Measurements from ENCODE around the gene HOXD4. TPM values are rescaled to one million over a fixed set of nuclear protein-coding genes. Genes with fewer than 3 reads are reported as not detected.

Gene HOXD4
- under 1 TPM in 8 of 10 donors, not detected in 2; 0.21 to 0.69 (median 0.40) TPM for total RNA-seq
- polyA plus RNA-seq = 1 to 10 TPM in 1 of 2 donors, under 1 TPM in 1; 0.13 to 1.6 TPM
- long read RNA-seq, donor 1 = 0 reads
- long read RNA-seq, donor 2 = 0 reads
- long read RNA-seq, donor 3 = 0 reads

- no peaks in the 10 kb centered on the region for H3K36me3 ChIP-seq
- DNase-seq = no peak
- no peak for ATAC-seq
- peaks cover 53 to 100% (median 100%) of the 10 kb centered on the region in 7 donors for H3K27me3 ChIP-seq
- H3K4me1 ChIP-seq = peaks cover 0 to 12% (median under 1%) of the 10 kb centered on the region in 9 donors
- intact Hi-C loops (cut with DNase I) = no loop called here
- no peak within 1 kb of the TSS for H3K27ac ChIP-seq
- no peak for TF ChIP-seq CTCF (IDR thresholded peaks at IDR 0.05)
- H3K9me3 ChIP-seq = no peaks in the 10 kb centered on the region
- 3 to 13% methylated on average over 55 of the region's 55 CpGs for WGBS, 2 donors
- peak within 1 kb of the TSS in 5 of 10 donors; percentile 15 to 36 (median 28) for H3K4me3 ChIP-seq
Observed at GRCh38 chr2:176151442-176152287, at the start of gene HOXD4. HOXD4 (plus strand) TSS chr2:176151550; CDS start chr2:176151634, 84 bp downstream.

- no peak for TF ChIP-seq CTCF (IDR thresholded peaks at IDR 0.05)
- H3K27ac ChIP-seq = no peak overlapping the region
Observed at GRCh38 chr2:176101842-176102241, 49.5 kb upstream of the HOXD4 start.

GRCh38 chr2:176102309-176102866 lies 49.0 kb upstream of the HOXD4 start:
- no peak for TF ChIP-seq CTCF (IDR thresholded peaks at IDR 0.05)
- Histone ChIP-seq H3K9me3 (no peaks in the 10 kb centered on the region), H3K4me3 (no peak overlapping the region), H3K27ac (no peak overlapping the region), H3K27me3 (peaks cover 65 to 100% (median 100%) of the 10 kb centered on the region in 7 donors), H3K4me1 (peaks cover 4 to 45% (median 24%) of the 10 kb centered on the region in 9 donors), H3K36me3 (no peaks in the 10 kb centered on the region)
- intact Hi-C loops (cut with DNase I) = no loop called here
- DNase-seq (no peak), ATAC-seq (no peak)
- WGBS, 2 donors = 12 to 13% methylated on average over 7 of the region's 7 CpGs

More at GRCh38 chr2:176101842-176102241, 49.5 kb upstream of the HOXD4 start:
- H3K9me3 ChIP-seq = no peaks in the 10 kb centered on the region
- peaks cover 63 to 100% (median 100%) of the 10 kb centered on the region in 7 donors for H3K27me3 ChIP-seq
- DNase-seq = no peak
- H3K4me3 ChIP-seq = no peak overlapping the region
- no peak for ATAC-seq
- no peaks in the 10 kb centered on the region for H3K36me3 ChIP-seq
- H3K4me1 ChIP-seq = peaks cover 0 to 45% (median 25%) of the 10 kb centered on the region in 9 donors
- intact Hi-C loops (cut with DNase I) = no loop called here
- 18 to 28% methylated on average over 5 of the region's 5 CpGs for WGBS, 2 donors

- H3K27ac ChIP-seq = no peak overlapping the region
- H3K9me3 ChIP-seq = no peaks in the 10 kb centered on the region
- H3K4me3 ChIP-seq = no peak overlapping the region
- ATAC-seq (no peak), DNase-seq (no peak)
- H3K27me3 ChIP-seq = peaks cover 65 to 99% (median 98%) of the 10 kb centered on the region in 7 donors
- TF ChIP-seq CTCF (IDR thresholded peaks at IDR 0.05) = no peak
- no peaks in the 10 kb centered on the region for H3K36me3 ChIP-seq
- intact Hi-C loops (cut with DNase I) = no loop called here
- H3K4me1 ChIP-seq = peaks cover 5 to 38% (median 19%) of the 10 kb centered on the region in 9 donors
- 20 to 27% methylated on average over 7 of the region's 7 CpGs for WGBS, 2 donors
Observed at GRCh38 chr2:176103194-176103593, 48.2 kb upstream of the HOXD4 start.

All from heart right ventricle (tissue), 16 donors.